HG03354 (cell line): ENCODE data around the gene SASH1.
"Not testable (repeated sequence)": the region's sequence is repeated elsewhere in the genome, so short reads cannot be mapped to it uniquely, and the experiment has no call there.

Experiments used
- ATAC-seq: cut with Tn5 transposase; IDR thresholded peaks from one replicate; pipeline ENCODE4 v1.9.1; 2021; ENCODE audit warnings: mild to moderate bottlenecking; ENCODE audit not compliant: unreplicated experiment, poor library complexity, severe bottlenecking

Gene SASH1

DNA sequence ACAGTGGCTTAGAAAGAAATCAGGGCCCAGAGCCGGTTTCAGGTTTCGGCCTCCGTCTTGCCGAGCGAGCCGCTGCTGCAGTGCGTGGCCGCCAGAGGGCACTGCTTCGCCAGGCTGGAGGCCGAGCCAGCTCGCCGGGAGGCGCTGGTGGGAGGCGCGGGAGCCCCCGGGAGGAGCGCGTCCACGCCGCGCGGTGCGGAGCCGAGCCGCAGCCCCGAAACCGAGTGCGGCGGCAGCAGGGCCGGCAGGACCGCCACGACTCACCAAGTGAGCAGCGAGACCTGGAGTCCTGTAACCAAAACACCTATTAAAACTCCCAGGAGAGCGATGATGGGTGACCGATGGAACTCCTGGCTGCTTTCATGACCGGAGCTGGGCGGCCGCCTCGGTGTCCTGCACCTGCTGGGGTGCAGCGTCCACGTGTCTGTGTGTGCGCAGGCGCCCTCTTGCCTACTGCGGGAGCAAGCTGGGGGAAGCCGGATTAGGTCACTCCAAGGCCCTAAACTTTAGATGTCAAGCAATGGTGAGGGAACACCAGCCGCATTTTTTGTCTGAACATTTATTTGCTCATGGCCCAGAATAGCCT, 217.3 kb downstream of the SASH1 start:
- peak; percentile 89 for ATAC-seq

GRCh38 chr6:148561629-148562028, 219.0 kb downstream of the SASH1 start:
- no peak for ATAC-seq

DNA sequence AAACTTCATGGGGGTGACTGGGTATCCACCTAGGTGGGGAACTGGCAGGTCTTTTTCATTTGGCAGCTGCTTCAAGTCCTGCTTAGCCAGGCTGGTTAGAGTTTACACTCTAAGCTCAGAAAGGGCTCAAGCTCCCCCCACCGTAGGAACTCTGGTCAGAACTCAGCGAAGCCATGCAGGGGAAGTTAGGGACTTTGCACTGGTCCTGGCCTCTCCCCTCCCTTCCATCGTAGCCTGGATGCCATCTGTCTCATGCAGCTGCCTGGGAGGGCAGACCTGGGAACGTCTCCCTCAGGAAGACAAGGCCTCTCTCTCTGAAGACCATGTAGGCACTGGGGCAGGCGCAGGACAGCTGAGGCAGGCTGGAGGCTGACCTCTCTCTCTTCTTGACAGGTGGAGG, 220.4 kb downstream of the SASH1 start:
- no peak for ATAC-seq

DNA sequence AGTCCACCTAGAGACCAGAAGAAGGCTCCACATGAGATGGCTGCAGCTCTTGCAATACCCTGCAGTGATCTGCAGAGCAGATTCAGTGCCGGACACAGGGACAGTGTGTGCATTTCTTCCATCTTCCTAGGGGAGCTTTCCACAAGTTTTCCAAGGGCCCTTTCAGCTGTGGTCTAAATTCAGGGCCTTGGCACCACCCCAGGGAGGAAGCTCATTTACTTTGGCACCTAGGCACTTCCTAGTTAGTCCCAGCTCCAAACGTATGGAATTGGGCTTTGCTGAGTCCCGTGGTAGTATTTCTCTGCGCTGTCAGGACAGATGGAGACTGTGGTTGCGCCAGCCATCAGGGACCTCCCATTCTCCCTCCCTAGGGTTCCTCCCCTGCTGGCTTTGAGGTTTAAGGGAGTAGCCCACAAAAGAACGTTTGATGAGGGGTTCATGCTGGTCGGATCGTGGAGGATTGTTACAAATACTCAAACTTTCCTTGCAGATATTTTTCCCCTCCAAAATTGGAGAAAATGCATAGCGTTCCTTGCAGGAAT, 221.9 kb downstream of the SASH1 start:
- ATAC-seq = no peak

GRCh38 chr6:148565321-148565926, 222.8 kb downstream of the SASH1 start:
- no peak for ATAC-seq

DNA sequence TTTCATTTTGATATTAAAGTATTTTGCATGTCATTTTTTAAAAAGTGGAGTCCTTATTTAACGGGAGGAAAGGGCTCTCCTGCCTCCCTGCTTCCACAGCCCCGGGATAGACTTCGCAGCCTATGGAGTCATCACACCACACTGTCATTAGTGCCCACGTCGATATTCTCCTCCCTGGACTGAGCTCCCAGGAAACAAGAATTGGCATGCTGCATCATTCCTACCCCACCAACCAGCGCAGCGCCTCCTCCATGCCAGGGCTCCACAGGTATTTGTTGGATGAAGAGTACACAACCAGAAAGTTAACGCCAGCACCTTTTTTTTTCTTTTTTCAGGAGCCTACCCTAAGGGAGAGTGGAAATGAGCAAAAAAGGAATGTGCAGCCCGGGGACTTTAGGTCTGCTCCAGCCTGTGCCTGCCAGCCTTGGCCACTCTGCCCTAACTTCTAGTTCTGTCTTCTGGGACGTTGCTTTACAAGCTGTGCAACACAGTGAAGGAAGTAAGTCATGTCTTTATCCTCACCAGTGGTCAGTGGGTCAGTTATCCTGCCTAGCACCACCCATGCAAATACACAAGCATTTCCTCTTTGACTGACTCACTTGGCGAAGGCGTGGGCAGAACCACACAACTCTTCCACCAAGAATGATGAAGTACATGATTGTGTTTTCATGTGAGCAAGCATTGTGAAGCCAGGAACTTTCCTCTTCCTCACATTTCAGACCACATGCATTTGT, 223.5 kb downstream of the SASH1 start:
- no peak for ATAC-seq

GRCh38 chr6:148566664-148567350, 224.2 kb downstream of the SASH1 start:
- ATAC-seq = no peak

- no peak for ATAC-seq
Measured at GRCh38 chr6:148570456-148570855, 227.8 kb downstream of the SASH1 start.

GRCh38 chr6:148572676-148573335, 230.2 kb downstream of the SASH1 start:
- no peak for ATAC-seq

DNA sequence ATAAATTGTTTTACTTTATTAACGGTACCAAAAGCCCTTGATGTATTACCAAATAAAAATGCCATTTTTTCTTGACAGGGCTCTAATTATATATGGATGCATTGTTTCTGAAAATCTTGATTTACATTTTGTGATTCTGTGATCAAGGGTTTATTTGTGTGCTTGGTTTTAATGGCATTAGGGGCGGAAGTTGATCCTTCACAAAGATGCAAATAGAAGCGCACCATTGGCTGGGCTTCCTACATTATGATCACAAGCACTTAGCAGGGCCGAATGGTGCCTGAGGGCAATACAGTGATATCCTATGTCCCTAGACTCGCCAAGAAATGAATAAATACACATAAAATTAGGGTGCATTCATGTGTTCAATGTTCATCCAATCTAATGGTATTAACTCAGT, 231.3 kb downstream of the SASH1 start:
- ATAC-seq = no peak

- ATAC-seq = peak; percentile 98
Measured at GRCh38 chr6:148577687-148578488, 235.2 kb downstream of the SASH1 start.

DNA sequence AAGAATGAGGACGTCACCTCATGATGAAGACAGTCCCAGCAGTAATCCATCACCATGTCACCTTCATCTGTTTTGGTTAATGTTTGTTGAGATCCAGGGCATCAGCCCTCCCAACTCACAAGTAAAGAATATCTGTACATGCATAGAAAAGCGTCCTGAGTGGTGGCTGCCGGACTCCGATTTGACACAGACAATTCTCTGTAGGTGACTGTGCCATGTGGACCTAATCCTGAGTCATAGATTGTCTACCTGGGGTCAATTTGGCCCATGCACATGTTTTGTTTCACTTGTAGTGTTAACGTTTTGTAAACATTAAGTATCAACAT, 235.8 kb downstream of the SASH1 start:
- peak; percentile 25 for ATAC-seq

DNA sequence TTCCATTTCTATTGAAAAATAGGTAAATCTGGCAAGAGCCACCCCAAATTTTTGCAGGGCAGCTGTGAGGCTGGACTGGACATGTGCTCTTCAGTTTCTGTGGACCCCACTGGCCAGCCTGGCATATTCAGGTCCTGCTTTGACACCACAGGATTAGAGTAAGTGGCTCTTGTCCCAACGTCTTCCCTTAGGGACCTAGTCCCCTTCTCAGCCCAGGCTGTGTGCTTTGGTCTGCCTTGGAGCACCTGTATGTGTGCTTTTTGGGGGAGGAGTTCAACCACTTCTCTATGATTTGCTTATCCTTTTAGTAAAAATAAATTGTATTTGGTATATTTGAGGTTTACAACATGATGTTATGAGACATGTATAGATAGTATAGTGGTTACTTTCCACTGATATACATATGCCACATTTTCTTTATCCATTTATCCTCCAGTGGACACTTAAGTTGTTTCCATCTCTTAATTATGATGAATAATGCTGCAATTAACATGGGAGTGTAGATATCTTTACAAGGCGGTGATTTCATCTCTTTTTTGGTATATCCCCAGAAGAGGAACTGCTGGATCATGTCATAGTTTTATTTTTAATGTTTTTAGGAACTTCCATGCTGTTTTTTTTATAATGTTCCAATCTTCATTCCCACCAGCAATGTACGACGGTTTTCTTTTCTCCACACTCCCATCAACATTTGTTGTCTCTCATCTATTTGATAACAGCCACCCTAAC, 236.4 kb downstream of the SASH1 start:
- no peak for ATAC-seq

- ATAC-seq = no peak
Measured at GRCh38 chr6:148580442-148580841, 237.8 kb downstream of the SASH1 start.

DNA sequence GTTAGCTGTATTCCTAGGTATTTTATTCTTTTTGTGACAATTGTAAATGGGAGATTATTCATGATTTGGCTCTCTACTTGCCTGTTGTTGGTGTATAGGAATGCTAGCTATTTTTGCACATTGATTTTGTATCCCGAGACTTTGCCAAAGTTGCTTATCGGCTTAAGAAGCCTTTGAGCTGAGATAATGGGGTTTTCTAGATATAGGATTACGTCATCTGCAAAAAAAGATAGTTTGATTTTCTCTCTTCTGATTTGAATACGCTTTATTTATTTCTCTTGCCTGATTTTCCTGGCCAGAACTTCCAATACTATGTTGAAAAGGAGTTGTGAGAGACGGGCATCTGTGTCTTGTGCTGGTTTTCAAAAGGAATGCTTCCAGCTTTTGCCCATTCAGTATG, 241.0 kb downstream of the SASH1 start:
- no peak for ATAC-seq

DNA sequence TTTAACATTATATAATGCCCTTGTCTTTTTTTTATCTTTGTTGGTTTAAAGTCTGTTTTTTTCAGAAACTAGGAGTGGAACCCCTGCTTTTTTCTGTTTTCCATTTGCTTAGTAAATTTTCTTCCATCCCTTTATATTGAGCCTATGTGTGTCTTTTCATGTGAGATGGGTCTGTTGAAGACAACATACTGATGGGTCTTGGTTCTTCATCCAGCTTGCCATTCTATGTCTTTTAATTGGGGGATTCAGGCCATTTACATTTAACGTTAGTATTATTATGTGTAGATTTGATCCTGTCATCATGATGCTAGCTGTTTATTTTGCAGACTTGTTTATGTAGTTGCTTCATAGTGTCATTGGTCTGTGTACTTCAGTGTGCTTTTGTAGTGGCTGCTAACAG, 243.0 kb downstream of the SASH1 start:
- not testable (repeated sequence) for ATAC-seq

GRCh38 chr6:148590883-148591282, 248.2 kb downstream of the SASH1 start:
- ATAC-seq = no peak

DNA sequence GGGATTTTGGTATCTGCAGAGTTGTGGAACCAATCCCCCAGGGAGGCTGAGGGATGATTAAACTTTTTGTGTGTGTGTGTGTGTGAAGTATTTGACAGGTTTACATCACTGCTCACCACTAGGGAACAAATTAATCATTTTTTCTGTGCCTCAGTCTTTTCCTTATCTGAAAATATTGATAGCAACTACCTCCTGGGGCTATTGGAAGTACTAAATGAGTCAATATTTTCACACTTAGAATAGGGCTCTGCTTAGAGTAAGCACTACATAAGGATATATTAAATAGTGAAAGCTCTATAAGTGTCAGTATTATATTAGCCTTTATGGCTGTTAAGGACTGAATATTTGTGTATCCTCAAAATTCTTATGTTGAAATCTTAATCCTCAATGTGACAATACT, 249.0 kb downstream of the SASH1 start:
- no peak for ATAC-seq
